Activated T-cell treated with anti-CD3 and anti-CD28 coated beads for 4 hours (primary cell): ENCODE measurements around the gene SWSAP1.
"Not testable (repeated sequence)": the region's sequence is repeated elsewhere in the genome, so short reads cannot be mapped to it uniquely, and the experiment has no call there.

Experiments used
- DNase-seq: peaks from one replicate; pipeline ENCODE4 v3.0.0-alpha.2; 2020

SWSAP1 gene, protein sequence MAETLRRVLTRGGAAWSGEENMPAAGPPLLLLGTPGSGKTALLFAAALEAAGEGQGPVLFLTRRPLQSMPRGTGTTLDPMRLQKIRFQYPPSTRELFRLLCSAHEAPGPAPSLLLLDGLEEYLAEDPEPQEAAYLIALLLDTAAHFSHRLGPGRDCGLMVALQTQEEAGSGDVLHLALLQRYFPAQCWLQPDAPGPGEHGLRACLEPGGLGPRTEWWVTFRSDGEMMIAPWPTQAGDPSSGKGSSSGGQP

DNA sequence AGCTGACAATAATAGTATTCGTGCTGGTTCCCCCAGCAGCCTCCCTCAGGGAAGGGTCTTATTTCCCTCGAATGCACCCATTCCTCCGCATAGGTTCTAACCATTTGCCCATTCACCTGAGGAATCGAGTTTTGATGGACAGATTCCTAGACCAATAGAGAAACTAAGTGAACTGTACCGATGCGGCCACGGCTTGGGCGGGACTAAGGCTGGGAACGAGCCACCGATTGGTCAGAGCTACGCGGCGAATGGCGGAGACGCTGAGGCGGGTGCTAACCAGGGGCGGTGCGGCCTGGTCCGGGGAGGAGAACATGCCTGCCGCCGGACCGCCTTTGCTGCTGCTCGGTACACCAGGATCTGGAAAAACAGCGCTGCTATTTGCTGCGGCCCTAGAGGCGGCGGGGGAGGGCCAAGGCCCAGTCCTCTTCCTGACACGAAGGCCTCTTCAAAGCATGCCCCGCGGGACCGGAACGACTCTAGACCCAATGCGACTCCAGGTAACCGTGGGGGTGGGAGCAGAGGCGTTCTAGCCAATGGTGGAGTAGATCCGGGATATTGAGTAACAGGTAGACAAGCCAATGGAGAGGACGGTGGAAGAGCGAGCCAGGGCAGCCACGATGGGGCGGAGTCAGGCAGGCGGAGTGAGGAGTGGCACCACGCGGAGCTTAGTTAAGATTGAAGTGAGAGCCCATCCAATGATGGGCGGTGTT lies at the start of gene SWSAP1:
Gene SWSAP1 (plus strand): TSS at position 234 of the 710 bp plus-strand sequence. CDS start 15 bp downstream, at position 249.
- DNase-seq = peak; percentile 94

DNA sequence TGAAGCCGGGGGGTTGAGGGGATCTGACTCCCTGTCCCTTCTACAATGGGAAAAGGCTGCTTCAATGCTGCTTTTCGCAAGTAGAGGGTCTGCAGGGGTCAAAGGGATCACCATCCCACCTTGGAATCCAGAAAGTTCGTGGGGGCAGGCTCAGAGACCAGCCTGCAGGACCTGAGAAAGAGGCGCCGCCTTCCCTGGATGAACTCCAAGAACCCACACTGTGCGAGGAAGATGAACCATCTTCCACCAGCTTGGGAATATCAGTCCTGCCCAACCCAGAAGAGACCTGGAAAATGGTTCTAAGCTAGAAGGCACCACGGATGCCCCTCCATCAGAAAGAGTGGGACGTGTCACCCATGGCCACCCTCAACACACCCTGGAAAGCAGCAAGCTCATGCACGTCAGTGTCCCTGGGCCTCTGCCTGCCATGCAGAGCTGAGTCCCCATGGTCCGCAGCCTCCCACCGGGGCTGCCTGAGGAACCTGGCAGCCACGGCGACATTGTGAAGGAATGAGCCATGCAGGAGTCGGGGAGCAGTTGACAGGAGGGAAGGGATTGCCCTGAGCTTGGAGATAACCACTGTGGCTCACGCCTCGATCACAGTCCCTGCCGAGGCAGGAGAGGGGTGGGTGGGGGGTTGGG lies 49.6 kb upstream of the SWSAP1 start:
- no peak for DNase-seq

DNA sequence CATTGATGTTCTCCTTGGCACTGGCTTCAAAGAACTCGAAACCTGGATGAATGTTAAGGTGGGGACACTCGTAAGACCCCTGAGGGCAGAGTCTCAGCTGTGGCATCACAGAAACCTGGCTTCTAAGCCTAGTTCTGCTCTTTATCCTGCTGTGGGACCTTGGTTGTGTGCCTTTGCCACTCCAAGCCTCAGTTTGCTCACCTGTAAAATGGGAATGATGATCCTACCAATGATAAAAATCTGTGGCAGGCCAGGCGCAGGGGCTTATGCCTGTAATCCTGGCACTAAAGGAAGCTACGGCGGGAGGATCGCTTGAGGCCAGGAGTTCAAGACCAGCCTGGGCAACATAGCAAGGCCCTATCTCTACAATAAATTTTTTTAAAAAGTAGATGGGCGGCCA lies 48.9 kb upstream of the SWSAP1 start:
- no peak for DNase-seq

DNA sequence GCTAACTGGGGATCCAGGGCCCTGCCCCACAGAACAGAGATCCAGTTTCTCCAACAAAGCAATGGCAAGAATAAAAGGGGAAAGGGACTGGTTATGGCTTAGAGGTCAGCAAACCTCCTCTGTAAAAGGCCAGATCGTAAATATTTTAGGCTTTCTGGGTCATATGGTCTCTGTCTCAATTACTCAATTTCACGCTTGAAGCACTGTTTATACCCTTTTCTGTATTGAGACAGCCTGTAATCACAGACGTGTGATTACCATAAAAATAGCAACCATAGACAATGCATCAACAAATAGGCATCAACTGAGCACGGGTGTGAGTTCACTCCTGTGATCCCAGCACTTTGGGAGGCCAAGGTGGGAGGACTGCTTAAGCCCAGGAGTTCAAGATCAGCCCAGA lies 44.3 kb upstream of the SWSAP1 start:
- no peak for DNase-seq

DNA sequence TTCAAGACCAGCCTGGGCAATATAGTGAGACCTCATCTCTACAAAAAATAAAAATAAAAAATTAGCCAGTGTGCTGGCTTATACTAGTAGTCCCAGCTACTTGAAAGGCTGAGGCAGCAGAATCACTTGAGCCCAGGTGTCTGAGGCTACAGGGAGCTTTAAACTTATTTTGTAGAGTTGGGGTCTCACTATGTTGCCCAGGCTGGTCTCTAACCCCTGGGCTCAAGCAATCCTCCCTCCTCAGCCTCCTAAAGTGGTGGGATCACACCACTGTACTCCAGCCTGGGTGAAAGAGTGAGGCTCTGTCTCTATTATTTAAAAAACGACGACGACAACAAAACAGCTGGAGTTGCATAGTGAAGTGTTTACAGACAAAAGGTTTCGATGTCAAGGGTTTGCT lies 43.0 kb upstream of the SWSAP1 start:
- no peak for DNase-seq

DNA sequence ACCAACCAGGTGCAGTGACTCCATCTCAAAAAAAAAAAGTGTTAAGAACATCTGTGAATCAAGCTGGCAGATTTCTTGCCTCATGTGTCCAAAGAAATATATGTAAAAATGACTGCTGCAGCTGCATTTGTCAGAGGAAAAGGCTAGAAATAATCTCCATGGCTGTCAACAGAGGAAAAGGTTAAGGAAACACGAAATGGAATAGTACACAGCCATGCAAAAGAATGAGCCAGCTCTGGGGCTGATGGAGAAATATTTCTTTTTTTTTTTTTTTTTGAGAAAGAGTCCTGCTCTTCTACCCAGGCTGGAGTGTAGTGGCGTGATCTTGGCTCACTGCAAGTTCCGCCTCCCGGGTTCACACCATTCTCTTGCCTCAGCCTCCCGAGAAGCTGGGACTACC lies 41.6 kb upstream of the SWSAP1 start:
- DNase-seq = no peak

DNA sequence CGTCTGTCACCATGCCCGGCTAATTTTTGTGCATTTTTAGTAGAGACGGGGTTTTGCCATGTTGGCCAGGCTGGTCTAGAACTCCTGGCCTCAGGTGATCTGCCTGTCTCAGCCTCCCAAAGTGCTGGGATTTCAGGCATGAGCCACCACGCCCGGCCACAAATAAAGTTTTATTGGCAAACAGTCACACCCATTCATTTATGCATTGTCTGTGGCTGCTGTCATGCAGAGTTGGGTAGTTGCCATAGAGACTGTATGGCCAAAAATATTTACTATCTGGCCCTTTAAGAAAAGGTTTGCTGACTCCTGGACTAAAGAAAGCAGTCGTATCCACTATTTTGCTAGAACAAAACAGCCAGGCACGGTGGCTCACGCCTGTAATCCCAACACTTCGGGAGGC lies 40.6 kb upstream of the SWSAP1 start:
- DNase-seq = not testable (repeated sequence)

DNA sequence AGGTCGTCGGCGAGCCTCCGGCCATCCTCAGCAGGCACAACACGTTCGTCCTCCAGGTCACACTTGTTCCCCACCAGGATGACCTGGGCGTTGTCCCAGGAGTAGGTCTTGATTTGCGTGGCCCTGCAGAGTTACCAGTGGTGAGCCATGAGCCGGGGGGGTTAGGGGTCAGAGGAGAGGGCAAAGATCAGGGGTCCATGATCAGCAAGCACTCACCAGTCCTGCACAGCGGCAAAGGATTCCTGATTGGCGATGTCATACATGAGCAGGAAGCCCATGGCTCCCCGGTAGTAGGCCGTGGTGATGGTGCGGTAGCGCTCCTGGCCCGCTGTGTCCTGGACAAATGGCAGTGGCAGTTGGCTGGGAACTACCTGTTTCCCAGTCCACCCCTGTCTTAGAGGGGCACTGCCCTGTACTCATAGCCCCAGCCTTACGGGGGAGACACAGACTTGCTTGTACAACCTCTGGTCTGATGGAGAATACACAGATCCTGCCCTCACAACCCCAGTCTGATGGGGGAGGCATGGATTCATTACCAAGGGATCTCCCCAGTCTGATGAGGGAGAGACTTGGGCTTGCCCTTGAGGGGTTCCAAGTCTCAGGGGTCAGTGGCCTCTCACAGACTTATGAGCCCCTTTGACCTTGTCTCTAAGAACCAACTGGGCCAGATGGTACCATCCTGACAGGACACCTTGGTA lies 38.9 kb upstream of the SWSAP1 start:
- no peak for DNase-seq

DNA sequence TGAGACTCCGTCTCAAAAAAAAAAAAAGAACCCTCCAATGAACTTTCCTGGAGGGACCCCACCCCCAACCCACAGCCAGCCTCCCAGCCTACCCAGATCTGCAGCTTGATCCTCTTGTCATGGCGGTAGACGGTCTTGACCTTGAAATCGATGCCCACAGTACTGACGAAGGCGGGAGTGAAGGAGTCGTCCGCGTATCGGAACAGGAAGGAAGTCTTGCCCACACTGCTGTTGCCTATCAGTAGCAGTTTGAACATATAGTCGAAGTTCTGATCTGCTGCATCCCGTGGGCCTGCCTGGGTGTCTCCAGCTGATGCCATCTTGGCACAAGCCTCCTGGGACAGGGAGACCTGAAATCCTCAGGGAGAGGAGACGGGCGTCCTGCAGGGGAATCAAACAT lies 37.4 kb upstream of the SWSAP1 start:
- DNase-seq = no peak

DNA sequence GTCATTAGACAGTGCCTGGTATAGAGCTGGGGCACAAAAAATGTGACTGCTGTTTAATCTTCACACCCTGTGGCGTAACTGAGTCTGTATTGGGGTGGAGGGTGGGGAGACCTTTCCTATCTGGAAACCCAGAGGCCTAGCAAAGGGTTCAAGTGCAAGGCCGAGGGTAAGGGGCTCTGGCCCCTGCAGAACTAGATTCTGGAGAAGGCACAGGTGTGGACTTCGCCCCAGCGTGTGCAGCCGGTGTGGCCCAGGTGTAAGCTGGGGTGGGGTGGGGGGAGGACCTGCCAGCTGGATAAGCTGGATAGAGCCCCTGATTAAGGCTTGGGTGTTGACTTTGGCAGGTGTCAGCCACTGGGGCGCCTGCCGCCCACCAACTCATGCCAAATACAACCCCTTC lies 36.3 kb upstream of the SWSAP1 start:
- DNase-seq = no peak

DNA sequence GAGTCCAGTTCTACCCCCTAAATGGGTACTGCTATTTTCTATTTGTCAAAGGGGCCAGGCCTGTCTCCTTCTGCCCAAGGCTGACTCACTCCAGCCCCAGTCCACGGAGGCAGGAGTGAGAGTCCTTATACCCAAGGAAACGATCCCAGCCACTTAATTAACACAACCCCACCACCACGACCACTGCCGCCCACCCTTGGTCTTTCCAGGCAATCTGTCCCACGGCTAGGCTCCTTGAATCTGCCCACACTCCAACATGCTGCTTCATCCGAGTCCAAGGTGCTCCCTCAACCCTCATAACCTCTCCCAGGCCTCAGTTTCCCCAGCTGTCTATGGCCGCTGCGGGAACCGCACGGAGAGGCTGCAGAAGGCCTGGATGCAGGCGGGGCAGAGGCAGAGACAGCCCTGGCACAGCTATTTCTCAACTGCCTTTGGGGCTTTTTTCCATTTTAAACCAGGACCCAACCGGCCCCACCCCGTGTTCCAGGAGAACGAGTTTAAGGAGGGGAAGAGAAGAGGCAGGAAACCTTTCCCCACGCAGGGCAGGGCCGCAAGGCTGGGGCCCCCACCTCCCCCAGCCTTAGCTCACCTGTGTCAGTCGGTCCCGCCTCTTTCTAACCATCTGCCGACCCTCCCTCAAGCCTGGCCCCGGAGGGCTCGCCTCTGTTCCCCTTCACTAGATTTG lies 35.8 kb upstream of the SWSAP1 start:
- no peak for DNase-seq

DNA sequence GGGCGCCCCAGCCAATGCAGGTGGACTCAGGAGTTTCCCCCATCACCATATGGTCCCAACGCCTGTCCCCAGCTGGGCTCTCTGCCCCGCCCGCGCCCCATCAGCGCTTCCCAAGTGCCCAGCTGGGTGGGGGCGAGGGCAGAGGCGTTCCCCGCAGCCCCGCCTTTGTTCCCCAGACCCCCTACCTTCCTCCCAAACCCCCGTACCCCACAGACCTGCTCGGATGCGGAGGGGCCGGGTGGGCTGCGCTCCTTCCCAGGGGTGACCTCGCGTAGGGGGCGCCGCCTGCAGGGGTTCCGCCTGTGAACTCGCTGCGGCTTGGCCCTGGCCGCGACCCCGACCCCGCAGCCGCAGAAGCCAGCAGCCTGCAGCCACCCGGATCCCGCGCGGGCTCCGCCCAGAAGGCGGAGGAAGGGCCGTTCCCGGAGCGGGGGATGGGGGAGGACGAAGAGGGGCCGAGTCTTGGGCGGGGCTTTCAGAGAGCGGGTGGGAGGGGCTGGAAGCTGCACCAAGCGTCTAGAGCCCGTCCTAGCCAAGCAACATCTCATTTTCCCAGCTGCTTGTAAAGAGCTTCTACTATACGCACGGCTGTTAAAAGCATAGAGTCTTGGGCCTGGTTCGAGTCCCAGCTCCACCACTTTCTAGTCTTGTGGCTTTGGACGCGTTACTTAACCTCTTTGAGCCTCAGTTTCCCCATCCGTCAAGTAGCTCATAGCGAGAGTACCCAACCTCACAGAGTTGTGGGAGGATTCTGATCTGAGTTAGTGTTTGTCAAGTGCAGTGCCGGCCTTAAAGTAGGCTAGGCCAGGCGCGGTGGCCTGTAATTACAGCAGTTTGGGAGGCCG lies 35.0 kb upstream of the SWSAP1 start, which contains the start of gene RAB3D:
Gene RAB3D (minus strand): TSS at position 404 of the 845 bp plus-strand sequence. CDS start 2,258 bp downstream, outside the sequence.
- peak; percentile 76 for DNase-seq

DNA sequence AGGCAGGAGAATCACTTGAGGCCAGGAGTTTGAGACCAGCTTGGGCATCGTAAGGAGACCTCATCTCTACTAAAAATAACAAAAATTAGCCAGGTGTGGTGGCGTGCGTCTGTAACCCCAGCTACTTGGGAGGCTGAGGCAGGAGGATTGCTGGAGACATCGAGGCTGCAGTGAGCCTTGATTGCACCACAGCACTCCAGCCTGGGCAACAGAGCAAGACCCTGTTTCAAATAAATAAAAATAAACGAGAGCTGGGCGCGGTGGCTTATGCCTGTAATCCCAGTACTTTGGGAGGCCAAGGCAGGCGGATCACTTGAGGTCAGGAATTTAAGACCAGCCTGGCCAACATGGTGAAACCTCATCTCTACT lies 34.4 kb upstream of the SWSAP1 start:
- not testable (repeated sequence) for DNase-seq

DNA sequence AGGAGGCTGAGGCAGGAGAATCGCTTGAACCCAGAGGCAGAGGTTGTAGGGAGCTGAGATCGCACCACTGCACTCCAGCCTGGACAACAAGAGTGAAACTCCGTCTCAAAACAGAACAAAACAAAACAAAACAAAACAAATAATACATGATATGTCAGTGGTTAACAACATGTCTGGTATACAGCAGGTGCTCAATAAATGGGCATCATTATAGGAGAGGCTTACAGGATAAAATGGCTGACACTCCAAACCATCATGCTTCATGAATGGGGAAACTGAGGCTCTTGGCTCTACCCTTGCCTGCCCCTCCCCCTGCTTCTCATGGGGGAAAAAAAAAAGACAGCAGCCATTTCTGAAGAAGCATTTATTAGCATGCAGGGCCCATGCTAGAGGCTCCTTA lies 32.0 kb upstream of the SWSAP1 start:
- DNase-seq = no peak

DNA sequence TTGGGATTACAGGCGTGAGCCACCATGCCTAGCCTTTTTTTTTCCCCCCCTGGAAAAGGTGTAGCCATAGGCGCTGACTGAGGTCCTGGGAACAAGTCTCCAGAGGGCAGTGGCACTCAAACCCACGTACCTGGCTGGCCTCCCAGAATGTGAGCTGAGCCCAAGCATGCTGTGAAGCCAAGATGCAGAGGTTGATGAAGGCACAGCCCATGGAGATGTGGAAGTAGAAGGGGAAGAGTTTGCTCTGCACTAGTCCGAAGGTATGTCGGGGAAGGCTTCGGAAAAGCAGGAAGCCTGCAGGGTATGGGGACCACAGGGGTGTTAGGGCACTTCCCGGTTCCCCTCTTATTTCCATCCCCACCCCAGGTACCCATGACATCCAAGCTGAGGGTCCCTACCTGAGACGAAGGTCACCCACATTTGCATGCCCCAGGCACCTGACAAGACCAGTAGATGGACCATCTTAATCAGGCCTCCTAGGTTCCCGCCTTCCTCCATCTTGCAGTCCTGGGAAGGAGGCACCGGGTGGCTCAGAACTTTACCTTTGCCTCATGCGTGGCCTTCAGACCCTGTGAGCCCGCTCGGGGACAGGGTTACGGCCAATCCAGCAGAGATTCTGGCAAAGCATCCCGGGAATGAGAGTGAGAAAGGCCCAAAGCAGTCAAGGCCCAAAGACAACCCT lies 29.2 kb upstream of the SWSAP1 start:
- DNase-seq = no peak

DNA sequence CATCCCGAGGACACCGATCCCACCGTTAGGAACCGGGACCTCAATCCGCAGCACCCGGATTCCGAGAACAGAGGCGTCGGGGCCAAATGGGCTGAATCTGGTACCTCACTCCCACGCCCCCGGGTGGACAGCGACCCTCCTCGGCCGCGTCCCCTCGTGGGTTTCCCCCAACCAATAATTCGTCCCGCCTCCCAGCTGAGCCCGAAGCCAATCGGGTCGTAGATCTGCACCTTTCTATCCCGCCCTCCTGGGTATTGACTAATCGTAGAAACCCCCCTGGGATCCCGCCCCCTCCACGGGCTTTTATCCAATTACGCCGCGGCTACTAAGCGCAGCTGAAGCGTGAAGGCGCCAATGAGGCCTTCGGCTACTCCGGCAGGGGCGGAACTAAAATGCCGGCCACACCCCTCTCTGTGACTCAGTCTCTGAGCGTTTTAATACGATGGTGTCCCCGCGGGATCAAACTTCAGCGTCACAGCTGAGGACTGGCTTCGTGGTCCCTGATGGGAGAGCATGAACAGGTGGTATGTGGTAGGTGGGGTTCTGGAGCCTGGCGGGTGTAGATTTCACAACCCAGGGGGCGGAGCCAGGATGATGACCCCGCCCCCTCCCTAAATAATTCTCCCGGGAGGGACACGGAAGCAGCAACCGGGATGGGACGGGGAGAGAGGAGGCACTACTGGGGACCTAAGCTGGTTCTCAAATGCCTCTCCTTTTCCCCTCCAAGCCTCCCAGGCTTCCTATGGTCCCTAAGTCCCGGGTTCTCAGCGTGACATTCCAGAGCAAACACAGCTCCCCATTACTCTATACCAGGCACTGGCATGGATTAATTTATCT lies 28.1 kb upstream of the SWSAP1 start, which contains the start of the genes CCDC159 and TMEM205:
Gene CCDC159 (plus strand): TSS at position 416 of the 837 bp plus-strand sequence. CDS start 88 bp downstream, at position 504.
Gene TMEM205 (minus strand): TSS at position 165 of the 837 bp plus-strand sequence. CDS start 649 bp downstream, outside the sequence.
- DNase-seq = peak; percentile 98

DNA sequence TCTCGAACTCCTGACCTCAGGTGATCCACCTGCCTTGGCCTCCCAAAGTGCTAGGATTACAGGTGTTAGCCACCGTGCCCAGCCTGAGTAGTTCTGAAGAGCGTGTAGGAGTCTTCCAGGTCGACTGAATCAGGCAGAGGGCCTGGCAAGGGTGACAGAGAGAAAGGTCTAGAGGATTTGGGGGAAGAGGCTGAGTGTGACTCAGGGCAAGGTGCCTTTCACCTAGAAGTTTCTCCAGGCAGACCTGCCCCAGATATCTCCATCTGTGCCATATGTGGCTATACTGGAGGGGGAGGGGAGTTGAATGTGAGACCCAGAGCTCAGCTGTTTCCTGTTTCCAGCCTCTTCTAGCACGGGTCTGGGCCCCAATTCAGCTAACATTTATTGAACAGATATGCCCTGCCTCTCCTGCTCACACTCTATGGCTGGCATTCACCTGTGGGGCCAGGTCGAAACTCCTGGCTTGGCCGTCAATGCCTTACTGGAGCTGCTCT lies 26.9 kb upstream of the SWSAP1 start:
- DNase-seq = no peak

DNA sequence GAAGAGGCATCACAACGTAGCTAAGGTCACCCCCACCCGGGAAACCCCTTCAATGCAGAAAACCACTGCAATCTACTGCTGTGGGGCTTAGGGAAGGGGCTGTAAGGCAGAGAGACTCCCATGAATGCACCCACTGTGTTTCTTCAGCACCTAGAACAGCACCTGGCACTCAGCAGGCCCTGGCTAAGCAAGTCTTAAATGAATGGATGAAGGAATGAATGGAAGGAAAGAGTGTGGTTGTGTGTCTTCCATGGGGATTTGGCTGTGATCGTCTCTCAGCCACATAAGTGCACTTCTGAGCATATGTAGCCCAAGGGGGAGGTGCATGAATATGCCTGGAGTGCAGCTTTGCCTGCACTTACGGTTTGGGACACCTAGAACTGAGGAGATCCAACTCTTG lies 25.3 kb upstream of the SWSAP1 start:
- no peak for DNase-seq

DNA sequence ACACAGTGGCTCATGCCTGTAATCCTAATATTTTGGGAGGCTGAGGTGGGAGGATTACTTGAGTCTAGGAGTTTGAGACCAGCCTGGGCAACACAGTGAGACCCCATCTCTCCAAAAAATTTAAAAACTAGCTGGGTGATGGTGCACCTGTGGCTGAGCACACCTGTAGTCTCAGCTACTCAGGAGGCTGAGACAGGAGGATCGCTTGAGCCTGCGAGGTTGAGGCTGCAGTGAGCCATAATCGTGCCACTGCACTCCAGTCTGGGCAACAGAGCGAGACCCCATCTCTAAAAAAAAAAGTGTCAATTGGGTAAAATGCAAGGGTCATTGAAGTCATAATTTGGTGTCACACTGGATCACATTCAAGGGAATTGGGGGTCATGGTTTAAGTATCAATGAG lies 20.4 kb upstream of the SWSAP1 start:
- not testable (repeated sequence) for DNase-seq
